ENCODE data around the gene VSTM2B.

The VSTM2B gene

DNA sequence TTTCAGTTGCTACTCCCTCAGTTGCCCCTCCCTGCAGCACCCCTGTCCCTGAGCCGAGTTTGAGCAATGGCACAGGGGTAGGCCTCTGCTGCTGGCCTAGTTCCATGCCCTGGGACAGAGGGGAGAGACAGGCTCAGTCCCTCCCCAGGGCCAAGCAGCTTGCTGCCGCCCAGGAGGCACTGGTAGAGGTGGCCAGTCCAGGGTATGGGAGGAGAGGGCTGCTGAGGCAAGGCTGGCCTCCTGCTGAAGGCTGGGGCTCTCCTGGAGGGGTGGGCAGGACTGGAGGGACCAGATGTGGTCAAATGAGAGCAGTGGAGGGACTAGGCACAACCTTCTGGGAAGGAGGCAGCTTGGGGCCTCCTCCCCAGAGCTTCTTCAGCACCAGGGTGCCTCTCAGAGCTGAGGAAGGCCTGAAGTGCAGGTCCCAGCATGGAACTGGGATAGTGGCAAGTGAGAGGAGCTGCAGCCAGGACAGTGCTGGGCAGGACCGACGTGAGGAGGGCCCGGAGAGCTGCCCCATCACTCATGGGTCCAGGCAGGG is 29.8 kb upstream of the VSTM2B start:
- no peak for DNase-seq (ENCODE audit: low read depth in 2 of 2)

DNA sequence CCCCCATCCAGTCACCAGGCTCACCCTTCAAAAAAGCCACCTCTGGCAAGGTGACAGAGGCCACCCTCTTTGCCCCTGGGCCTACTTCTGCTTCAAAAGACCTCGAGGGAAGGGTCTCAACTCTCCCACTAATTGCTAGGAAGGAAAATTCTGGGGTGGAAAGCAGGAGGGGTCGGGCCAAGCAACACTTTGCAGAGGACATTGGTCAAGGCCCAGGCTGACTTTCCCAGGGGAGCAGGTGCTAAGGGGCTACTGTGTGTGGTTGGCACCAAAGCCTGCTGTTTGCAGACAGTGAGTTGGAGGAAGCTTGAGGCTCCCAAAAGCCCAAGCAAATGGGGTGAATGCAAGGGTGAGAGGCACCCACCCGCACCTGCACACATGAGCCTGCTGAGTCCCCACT is 28.6 kb upstream of the VSTM2B start:
- no peak for DNase-seq (ENCODE audit: low read depth in 2 of 2)

- DNase-seq (ENCODE audit: low read depth in 2 of 2), result no peak
Measured at GRCh38 chr19:29497686-29498436, 27.9 kb upstream of the VSTM2B start.

DNA sequence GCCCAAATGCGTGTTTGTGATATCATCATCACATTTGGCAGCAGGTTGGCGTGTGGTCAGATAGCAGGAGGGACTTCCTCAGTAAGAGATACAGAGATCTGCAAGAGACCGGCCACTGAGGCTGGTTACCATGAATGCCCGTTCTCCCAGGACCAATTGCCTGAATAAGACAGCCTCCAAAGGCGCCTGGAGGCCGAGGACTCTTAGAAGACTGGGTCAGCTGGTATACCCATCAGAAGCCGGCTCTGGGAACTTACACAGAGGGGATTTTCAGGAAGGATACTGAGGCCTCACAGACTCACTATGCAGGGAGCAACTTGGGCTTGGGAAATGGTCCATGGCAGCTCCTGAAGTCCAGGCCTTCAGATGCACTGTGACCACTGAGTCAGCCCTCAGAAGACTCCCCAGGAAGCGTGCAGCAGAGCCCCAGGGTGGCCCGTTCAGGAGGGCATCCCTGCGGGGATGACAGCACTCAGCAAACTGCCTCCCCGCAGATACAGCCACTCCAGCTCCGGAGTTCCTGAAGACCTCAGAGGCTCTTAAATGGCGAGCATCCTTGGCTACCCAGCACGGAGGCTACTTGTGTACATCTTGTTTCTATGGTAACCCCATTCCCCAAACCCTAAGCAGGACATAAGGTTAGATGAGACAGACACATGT is 26.4 kb upstream of the VSTM2B start:
- no peak for DNase-seq (ENCODE audit: low read depth in 2 of 2)

- no peak for DNase-seq (ENCODE audit: low read depth in 2 of 2)
Measured at GRCh38 chr19:29499921-29500590, 25.7 kb upstream of the VSTM2B start.

- DNase-seq (ENCODE audit: low read depth in 2 of 2), result no peak
Measured at GRCh38 chr19:29501816-29502580, 23.8 kb upstream of the VSTM2B start.

DNA sequence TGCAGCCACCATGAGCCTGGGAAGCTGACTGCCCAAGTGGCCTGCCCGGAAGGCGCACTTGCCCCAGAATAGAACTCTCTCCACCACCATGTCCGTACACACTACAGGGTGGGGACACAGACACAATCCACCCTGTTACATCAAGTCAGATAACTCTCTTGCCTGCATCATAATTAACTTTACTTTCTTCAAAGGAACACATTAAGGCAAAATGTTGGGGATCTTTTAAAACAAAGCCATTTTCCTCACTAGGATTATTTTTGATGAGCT is 23.3 kb upstream of the VSTM2B start:
- DNase-seq (ENCODE audit: low read depth in 2 of 2), result no peak

DNA sequence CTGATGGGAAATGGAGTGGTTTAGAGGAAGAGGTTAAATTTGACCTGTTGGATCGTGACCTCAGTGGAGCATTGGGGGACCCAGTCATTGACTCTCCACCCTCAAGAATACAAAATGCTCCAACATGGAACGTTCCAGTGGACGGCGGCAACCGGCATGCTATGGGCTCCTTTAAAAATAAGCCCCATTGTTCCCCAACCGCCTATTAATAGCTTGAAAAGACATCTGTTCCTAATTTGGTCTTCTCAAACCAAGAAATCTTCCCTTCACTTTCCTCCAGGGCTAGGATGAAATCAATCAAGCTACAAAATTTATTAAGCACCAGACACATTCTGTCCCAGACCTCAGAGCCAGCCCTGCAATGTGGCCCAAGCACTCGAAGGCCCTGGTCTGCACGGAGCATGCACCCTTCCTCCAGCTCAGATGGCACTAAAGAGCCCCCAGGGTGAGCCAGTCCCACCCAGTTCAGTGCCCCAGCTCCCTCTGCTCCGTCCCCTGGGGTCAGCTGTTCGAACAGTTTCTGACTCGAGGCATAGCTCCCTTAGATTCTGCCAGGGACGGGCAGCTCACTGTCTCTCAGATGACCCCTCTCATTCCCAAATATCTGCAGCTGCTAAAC is 22.5 kb upstream of the VSTM2B start:
- no peak for DNase-seq (ENCODE audit: low read depth in 2 of 2)

- no peak for DNase-seq (ENCODE audit: low read depth in 2 of 2)
Measured at GRCh38 chr19:29503785-29504184, 22.0 kb upstream of the VSTM2B start.

DNA sequence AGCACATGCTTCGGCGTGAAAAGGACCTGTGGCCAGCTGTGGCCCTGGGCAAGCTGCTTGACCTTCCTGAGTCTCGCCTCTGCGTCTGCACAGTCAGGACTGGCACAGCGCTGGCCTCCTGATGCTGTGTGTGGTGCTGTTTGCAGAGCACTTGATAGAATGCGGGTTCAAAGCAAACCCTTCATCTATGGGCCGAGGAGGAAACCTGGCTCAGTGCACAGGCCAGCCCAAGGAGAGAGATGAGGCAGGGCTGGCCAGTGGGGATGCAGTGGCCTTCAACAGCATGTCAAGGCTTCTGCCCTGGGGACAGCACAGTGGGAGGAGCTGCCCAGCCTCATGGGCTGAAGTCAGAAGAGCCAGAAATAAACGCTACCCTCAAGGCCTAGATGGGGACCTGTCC is 21.3 kb upstream of the VSTM2B start:
- no peak for DNase-seq (ENCODE audit: low read depth in 2 of 2)

GRCh38 chr19:29505097-29505824 is 20.5 kb upstream of the VSTM2B start:
- no peak for DNase-seq (ENCODE audit: low read depth in 2 of 2)

DNA sequence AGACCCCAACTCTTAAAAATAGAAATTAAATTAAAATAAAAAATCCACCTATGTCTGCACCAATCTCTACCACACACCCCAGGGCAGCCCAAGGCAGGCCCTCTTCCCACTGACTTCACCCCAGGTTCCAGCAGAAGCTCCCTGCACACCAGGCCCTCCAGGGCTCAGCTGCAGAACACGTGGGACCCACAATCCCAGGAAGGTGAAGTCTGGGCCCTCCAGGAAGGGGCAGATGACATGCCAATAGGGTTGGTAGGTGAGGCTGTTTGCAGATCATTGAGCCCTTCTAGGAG is 19.2 kb upstream of the VSTM2B start:
- DNase-seq (ENCODE audit: low read depth in 2 of 2), result no peak

GRCh38 chr19:29507081-29507860 is 18.5 kb upstream of the VSTM2B start:
- no peak for DNase-seq (ENCODE audit: low read depth in 2 of 2)

DNA sequence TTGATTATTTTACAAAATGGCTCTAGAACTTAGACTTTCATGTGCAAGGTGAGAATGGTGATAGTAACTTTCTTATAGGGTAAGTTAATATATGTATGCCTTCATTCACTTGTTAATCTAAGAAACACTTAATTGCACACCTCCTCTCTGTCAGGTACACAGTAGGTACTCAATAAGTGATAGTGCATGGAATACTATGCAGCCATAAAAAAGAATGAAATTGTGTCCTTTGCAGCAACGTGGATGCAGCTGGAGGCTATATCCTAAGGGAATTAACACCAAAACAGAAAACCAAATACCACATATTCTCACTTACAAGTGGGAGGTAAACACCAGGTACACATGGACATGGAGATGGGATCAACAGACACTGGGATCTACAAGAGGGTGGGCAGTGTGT is 17.6 kb upstream of the VSTM2B start:
- no peak for DNase-seq (ENCODE audit: low read depth in 2 of 2)

GRCh38 chr19:29509456-29509855 is 16.3 kb upstream of the VSTM2B start:
- no peak for DNase-seq (ENCODE audit: low read depth in 2 of 2)

- DNase-seq (ENCODE audit: low read depth in 2 of 2), result no peak
Measured at GRCh38 chr19:29510701-29511265, 15.0 kb upstream of the VSTM2B start.

GRCh38 chr19:29511768-29512167 is 14.0 kb upstream of the VSTM2B start:
- no peak for DNase-seq (ENCODE audit: low read depth in 2 of 2)

DNA sequence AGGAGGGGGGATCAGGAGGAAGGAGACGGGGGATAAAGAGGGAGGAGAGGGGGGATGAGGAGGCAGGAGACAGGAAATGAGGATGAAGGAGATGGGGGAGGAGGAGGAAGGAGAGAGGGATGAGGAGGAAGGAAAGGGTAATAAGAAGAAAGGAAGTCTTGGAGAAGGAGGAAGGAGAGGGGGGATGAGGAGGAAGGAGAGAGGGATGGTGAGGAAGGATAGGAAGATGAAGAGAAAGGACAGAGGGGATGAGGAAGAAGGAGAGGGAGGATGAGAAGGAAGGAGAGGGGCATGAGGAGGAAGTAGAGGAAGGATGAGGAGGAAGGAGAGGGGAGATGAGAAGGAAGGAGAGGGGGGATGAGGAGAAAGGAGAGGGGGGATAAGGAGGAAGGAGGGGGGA is 13.0 kb upstream of the VSTM2B start:
- no peak for DNase-seq (ENCODE audit: low read depth in 2 of 2)

DNA sequence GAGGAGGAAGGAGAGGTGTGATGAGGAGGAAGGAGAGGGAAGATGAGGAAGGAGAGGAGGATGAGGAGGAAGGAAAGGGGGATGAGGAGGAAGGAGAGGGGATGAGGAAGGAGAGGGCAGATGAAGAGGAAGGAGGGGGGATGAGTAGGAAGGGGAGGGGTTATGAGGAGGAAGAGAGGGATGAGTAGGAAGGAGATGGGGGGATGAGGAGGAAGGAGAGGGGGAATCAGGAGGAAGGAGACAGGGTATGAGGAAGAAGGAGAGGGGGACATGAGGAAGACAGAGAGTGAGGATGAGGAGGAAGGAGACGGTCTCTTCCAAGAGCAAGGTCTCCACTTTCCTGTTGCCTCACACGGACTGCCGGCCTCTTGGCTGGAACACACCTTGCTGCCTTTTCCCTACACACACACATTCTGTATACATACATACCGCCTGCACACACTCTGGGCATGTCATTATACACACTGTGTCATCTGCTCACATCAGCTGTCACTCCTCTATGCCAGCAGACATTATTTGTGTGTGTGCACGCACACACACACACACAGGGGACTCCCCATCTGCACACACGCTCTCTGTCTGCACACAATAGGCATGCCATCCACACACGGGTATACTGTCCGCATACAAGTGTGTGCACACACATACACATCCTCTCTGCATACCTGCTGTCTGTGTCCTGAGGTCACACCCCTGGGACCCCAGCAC is 11.1 kb upstream of the VSTM2B start:
- no peak for DNase-seq (ENCODE audit: low read depth in 2 of 2)

DNA sequence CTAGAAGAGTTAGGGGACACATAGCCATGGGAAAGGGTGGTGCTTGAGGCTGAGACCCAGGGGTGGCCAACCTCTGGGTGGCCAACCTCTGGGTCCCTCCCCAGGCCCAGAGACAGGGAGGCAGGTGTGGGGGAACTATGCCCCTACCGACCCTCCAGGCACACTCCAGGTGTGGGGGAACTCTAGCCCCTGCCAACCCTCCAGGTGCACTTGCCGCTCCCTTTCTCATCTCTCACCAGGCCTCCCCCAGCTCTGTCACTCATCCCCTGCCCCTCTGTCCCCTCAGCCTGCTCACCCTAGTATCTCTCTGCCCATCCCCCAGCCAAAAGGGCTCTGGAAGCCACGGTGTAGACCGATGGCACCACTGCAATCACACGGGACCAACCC is 10.6 kb upstream of the VSTM2B start:
- no peak for DNase-seq (ENCODE audit: low read depth in 2 of 2)

Measured in stimulated activated CD4-positive, alpha-beta T cell treated with anti-CD3 and anti-CD28 coated beads, Interleukin-12 subunit alpha, Interleukin-12 subunit beta, amount 100 ng/mL, for 24 hours (primary cell).